ENCODE results near the gene ANXA7.

ANXA7 gene

GRCh38 chr10:73413528-73414229, at the start of gene ANXA7:
Gene ANXA7, minus strand, starts transcription at chr10:73414058. Its CDS starts 13,202 bp downstream, at chr10:73400856.
- DNase-seq = peak; percentile 97

GRCh38 chr10:73460897-73461296, 47.0 kb upstream of the ANXA7 start:
- no peak for DNase-seq

- no peak for DNase-seq
Observed at GRCh38 chr10:73459683-73460314, 45.9 kb upstream of the ANXA7 start.

- no peak for DNase-seq
Observed at GRCh38 chr10:73456187-73456890, 42.5 kb upstream of the ANXA7 start.

- no peak for DNase-seq
Observed at GRCh38 chr10:73449113-73449512, 35.3 kb upstream of the ANXA7 start.

GRCh38 chr10:73448384-73448783, 34.5 kb upstream of the ANXA7 start:
- DNase-seq = no peak

- DNase-seq = no peak
Observed at GRCh38 chr10:73446926-73447325, 33.1 kb upstream of the ANXA7 start.

- DNase-seq = no peak
Observed at GRCh38 chr10:73444457-73444856, 30.6 kb upstream of the ANXA7 start.

- no peak for DNase-seq
Observed at GRCh38 chr10:73439605-73440312, 25.9 kb upstream of the ANXA7 start.

GRCh38 chr10:73439055-73439454, 25.2 kb upstream of the ANXA7 start:
- no peak for DNase-seq

GRCh38 chr10:73433538-73433867, 19.6 kb upstream of the ANXA7 start, which contains the start of gene MSS51:
Gene MSS51, minus strand, starts transcription at chr10:73433561. Its CDS starts 5,277 bp downstream, at chr10:73428284.
- DNase-seq = no peak

- DNase-seq = no peak
Observed at GRCh38 chr10:73432646-73433537, 19.0 kb upstream of the ANXA7 start.

GRCh38 chr10:73426318-73426717, 12.5 kb upstream of the ANXA7 start:
- no peak for DNase-seq

- no peak for DNase-seq
Observed at GRCh38 chr10:73424478-73424877, 10.6 kb upstream of the ANXA7 start.

- no peak for DNase-seq
Observed at GRCh38 chr10:73423309-73423708, 9.5 kb upstream of the ANXA7 start.

- no peak for DNase-seq
Observed at GRCh38 chr10:73416571-73416970, 2.7 kb upstream of the ANXA7 start.

- peak; percentile 5 for DNase-seq
Observed at GRCh38 chr10:73414230-73414945, 530 bp upstream of the ANXA7 start.

GRCh38 chr10:73413108-73413527, 740 bp downstream of the ANXA7 start:
- peak; percentile 46 for DNase-seq

- DNase-seq = no peak
Observed at GRCh38 chr10:73410897-73411296, 3.0 kb downstream of the ANXA7 start.

GRCh38 chr10:73408978-73409521, 4.8 kb downstream of the ANXA7 start:
- DNase-seq = no peak

- no peak for DNase-seq
Observed at GRCh38 chr10:73408061-73408460, 5.8 kb downstream of the ANXA7 start.

Data from CD4-positive, alpha-beta T cell treated with Interleukin-6 for 4 hours (primary cell).